ENCODE results near the gene ZNF488. TPM values are rescaled to one million over a fixed set of nuclear protein-coding genes. Genes with fewer than 3 reads are reported as not detected.
"Not testable (repeated sequence)": the region's sequence is repeated elsewhere in the genome, so short reads cannot be mapped to it uniquely, and the experiment has no call there.

ZNF488 gene
- polyA plus RNA-seq, 1 donor from 2014 or later = 0.85 TPM

DNA sequence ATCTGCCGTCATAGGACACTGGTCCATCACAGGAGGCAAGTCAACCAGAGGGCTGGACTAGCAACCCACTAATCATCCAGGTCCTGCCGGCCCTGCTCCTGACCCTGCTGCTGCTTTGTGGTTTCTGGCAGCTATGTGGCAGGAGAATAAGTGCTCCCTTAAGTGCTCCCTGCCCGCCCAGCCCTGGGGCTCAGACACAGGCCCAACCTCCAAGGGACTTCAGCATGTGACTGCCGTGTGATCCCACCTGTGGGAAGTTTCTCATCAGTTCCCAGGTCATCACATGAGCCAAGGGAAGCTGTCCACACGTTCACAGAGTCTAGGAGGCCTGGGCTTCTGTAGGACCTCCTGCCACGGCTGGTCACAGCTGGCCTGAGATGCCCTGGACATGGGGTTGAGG lies 34.2 kb upstream of the ZNF488 start:
- Histone ChIP-seq H3K9me2 (ENCODE audit: insufficient read depth, low read length) (no peaks in the 10 kb centered on the region), H2AFZ (ENCODE audit: low read depth, low read length) (no peak overlapping the region), H3K27ac (ENCODE audit: low read length) (no peak overlapping the region), H3F3A (ENCODE audit: insufficient read depth, low read length, poor library complexity, severe bottlenecking) (no peaks in the 10 kb centered on the region), H4K20me1 (ENCODE audit: insufficient read depth) (no peaks in the 10 kb centered on the region), H3K36me3 (ENCODE audit: insufficient read depth, low read length) (no peaks in the 10 kb centered on the region), H3K4me2 (ENCODE audit: low read length) (no peak overlapping the region), H3K9ac (ENCODE audit: low read length) (no peak overlapping the region), H3K9me3 (ENCODE audit: low read length) (no peaks in the 10 kb centered on the region), H3K79me2 (replicated peaks; ENCODE audit: insufficient read depth, low read length) (no peaks in the 10 kb centered on the region), H3K4me3 (ENCODE audit: low read length) (no peak overlapping the region), H3K27me3 (ENCODE audit: insufficient read depth, low read depth, low read length) (no peaks in the 10 kb centered on the region)
- no peak for TF ChIP-seq SMC3 (conservative IDR thresholded peaks at IDR 0.05; ENCODE audit: poor library complexity)
- TF ChIP-seq TAF1 (IDR thresholded peaks at IDR 0.05; ENCODE audit: low read depth) = no peak
- TF ChIP-seq, protein P1, sequence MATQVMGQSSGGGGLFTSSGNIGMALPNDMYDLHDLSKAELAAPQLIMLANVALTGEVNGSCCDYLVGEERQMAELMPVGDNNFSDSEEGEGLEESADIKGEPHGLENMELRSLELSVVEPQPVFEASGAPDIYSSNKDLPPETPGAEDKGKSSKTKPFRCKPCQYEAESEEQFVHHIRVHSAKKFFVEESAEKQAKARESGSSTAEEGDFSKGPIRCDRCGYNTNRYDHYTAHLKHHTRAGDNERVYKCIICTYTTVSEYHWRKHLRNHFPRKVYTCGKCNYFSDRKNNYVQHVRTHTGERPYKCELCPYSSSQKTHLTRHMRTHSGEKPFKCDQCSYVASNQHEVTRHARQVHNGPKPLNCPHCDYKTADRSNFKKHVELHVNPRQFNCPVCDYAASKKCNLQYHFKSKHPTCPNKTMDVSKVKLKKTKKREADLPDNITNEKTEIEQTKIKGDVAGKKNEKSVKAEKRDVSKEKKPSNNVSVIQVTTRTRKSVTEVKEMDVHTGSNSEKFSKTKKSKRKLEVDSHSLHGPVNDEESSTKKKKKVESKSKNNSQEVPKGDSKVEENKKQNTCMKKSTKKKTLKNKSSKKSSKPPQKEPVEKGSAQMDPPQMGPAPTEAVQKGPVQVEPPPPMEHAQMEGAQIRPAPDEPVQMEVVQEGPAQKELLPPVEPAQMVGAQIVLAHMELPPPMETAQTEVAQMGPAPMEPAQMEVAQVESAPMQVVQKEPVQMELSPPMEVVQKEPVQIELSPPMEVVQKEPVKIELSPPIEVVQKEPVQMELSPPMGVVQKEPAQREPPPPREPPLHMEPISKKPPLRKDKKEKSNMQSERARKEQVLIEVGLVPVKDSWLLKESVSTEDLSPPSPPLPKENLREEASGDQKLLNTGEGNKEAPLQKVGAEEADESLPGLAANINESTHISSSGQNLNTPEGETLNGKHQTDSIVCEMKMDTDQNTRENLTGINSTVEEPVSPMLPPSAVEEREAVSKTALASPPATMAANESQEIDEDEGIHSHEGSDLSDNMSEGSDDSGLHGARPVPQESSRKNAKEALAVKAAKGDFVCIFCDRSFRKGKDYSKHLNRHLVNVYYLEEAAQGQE (IDR thresholded peaks at IDR 0.05; ENCODE audit: borderline replicate concordance) = no peak
- TF ChIP-seq EZH2 (IDR thresholded peaks at IDR 0.05; ENCODE audit: borderline replicate concordance, insufficient read depth, low read length, poor library complexity, severe bottlenecking) = no peak
- TF ChIP-seq POLR2AphosphoS5 (IDR thresholded peaks at IDR 0.05) = no peak
- no peak for TF ChIP-seq RAD21 (conservative IDR thresholded peaks at IDR 0.05)
- TF ChIP-seq MXI1 (conservative IDR thresholded peaks at IDR 0.05; ENCODE audit: poor library complexity, severe bottlenecking) = no peak
- TF ChIP-seq, protein P2, sequence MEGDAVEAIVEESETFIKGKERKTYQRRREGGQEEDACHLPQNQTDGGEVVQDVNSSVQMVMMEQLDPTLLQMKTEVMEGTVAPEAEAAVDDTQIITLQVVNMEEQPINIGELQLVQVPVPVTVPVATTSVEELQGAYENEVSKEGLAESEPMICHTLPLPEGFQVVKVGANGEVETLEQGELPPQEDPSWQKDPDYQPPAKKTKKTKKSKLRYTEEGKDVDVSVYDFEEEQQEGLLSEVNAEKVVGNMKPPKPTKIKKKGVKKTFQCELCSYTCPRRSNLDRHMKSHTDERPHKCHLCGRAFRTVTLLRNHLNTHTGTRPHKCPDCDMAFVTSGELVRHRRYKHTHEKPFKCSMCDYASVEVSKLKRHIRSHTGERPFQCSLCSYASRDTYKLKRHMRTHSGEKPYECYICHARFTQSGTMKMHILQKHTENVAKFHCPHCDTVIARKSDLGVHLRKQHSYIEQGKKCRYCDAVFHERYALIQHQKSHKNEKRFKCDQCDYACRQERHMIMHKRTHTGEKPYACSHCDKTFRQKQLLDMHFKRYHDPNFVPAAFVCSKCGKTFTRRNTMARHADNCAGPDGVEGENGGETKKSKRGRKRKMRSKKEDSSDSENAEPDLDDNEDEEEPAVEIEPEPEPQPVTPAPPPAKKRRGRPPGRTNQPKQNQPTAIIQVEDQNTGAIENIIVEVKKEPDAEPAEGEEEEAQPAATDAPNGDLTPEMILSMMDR (IDR thresholded peaks at IDR 0.05; ENCODE audit: poor library complexity, severe bottlenecking) = no peak
- TF ChIP-seq EP300 (conservative IDR thresholded peaks at IDR 0.05; ENCODE audit: poor library complexity, severe bottlenecking) = no peak

DNA sequence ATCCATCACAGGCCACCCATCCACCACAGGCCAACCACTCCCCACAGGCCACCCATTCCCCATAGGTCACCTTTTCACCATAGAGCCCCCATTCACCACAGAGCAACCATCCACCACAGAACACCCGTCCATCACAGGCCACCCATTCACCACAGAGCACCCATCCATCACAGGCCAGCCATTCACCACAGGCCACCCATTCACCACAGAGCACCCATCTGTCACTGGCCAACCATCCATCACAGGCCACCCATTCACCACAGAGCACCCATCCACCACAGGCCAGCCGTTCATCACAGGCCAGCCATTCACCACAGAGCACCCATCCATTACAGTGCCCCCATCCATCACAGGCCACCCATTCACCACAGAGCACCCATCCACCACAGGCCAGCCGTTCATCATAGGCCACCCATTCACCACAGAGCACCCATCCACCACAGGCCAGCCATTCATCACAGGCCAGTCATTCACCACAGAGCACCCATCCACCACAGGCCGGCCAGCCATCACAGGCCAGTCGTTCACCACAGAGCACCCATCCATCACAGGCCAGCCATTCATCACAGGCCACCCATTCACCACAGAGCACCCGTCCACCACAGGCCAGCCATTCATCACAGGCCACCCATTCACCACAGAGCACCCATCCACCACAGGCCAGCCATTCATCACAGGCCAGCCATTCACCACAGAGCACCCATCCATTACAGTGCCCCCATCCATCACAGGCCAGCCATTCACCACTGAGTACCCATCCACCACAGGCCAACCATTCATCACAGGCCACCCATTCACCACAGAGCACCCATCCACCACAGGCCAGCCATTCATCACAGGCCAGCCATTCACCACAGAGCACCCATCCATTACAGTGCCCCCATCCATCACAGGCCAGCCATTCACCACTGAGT lies 32.5 kb upstream of the ZNF488 start:
- not testable (repeated sequence) for H4K20me1 ChIP-seq (ENCODE audit: insufficient read depth)

More for the DNA sequence above, 32.5 kb upstream of the ZNF488 start:
- not testable (repeated sequence) for H3K9me2 ChIP-seq (ENCODE audit: insufficient read depth, low read length); H3K27ac ChIP-seq (ENCODE audit: low read length); H3K9me3 ChIP-seq (ENCODE audit: low read length); H3F3A ChIP-seq (ENCODE audit: insufficient read depth, low read length, poor library complexity, severe bottlenecking); H3K27me3 ChIP-seq (ENCODE audit: insufficient read depth, low read depth, low read length); H3K9ac ChIP-seq (ENCODE audit: low read length); H3K4me2 ChIP-seq (ENCODE audit: low read length); H2AFZ ChIP-seq (ENCODE audit: low read depth, low read length); H3K79me2 ChIP-seq (replicated peaks; ENCODE audit: insufficient read depth, low read length); H3K36me3 ChIP-seq (ENCODE audit: insufficient read depth, low read length); H3K4me3 ChIP-seq (ENCODE audit: low read length)

Measured in neural cell (in vitro differentiated cells).